Urinary bladder (tissue), 4 donors: ENCODE results near the gene FAM131B. TPM values are rescaled to one million over a fixed set of nuclear protein-coding genes. Genes with fewer than 3 reads are reported as not detected.
"Not testable (repeated sequence)": the region's sequence is repeated elsewhere in the genome, so short reads cannot be mapped to it uniquely, and the experiment has no call there.

ENCODE experiments used
- DNase-seq: peaks from one replicate; pipeline ENCODE4 v3.0.0-alpha.2; 2015; ENCODE audit errors: extremely low spot score
- H3K27ac ChIP-seq: one replicate; pipeline ENCODE4 v1.5.1; 2013; ENCODE audit warnings: low read depth, mild to moderate bottlenecking, moderate library complexity
- H3K36me3 ChIP-seq: one replicate; pipeline ENCODE4 v1.6.1; 2013; ENCODE audit warnings: mild to moderate bottlenecking, moderate library complexity; ENCODE audit not compliant: insufficient read depth
- H3K4me1 ChIP-seq: one replicate; pipeline ENCODE4 v1.6.1; 2013; ENCODE audit warnings: mild to moderate bottlenecking, moderate library complexity; ENCODE audit not compliant: insufficient read depth
- H3K4me3 ChIP-seq: one replicate; pipeline ENCODE4 v1.5.1; 2013; ENCODE audit warnings: low read depth, low read length
- WGBS: extraction: QIAGEN DNeasy Blood & Tissue Kit; methylation state at CpG from one replicate; pipeline ENCODE4 v1.1.7; 2013; 5-methylcytosine and 5-hydroxymethylcytosine counted together
- polyA plus RNA-seq: library from polyadenylated mRNA; stranded (reverse); fragments of 200-250 nt; gene quantifications from one replicate; pipeline ENCODE4 v1.2.3, GENCODE V29; 2013
- total RNA-seq: library from RNA; depleted of rRNA; stranded (reverse); fragments of >200 nt; gene quantifications from one replicate; pipeline ENCODE4 v1.2.3, GENCODE V29; 2014
- donor health status: healthy with polysubstance abuse.
- donor health status: healthy.

Gene FAM131B
- total RNA-seq (4.1 TPM), polyA plus RNA-seq (3.2 TPM)

DNA sequence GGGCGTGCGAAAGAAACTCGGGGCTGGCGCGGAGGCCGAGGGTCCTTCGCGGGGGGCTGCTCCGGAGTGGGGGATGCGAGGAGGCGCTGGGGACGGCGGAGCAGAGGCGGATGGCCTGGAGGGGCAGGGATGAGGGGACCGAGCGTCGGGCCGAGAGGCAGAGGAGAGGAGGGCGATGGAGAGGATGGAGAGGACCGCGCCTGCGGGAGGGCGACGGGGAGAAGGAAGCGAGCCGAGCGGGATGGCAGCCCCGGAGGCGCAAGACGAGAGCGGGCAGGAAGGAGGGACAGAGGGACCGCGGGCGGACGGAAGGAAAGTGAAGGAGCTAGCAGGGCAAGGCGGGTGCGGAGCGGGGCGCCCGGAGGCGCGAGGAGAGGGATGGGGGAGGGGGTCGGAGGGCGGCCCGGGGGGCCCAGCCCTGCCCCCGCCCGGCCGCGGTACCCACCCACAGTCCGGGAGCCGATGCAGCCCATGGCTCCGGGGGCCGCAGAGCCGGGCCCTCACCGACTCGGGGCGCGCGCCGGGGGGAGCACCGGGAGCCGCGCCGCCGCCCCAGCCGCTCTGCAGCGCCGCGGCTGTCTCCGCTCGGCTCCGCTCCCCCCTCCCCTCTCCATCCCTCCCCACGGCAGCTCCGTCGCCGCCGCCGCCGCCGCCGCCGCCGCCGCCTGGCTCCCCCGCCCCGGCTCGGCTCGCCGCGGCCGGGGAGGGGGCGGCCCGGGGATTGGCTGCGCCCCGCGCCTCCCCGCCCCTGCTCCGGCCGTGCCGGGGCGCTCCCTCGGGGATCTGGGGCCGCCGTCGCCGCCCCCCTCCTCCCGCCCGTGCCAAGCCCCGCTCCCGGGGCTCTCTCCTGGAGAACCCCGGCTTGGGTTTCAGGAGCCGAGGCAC lies at the start of gene FAM131B:
Gene FAM131B (minus strand): TSS at position 583 of the 885 bp plus-strand sequence. CDS start 110 bp downstream, at position 473.
- no peaks in the 10 kb centered on the region for H3K36me3 ChIP-seq
- H3K4me3 ChIP-seq, result peak within 1 kb of the TSS; percentile 71
- H3K27ac ChIP-seq, result no peak within 1 kb of the TSS
- no peaks in the 10 kb centered on the region for H3K4me1 ChIP-seq
- no peak for DNase-seq
- under 1% methylated on average over 106 of the region's 112 CpGs for WGBS

- DNase-seq, result no peak
- H3K4me1 ChIP-seq, result peaks cover 1% of the 10 kb centered on the region
- H3K4me3 ChIP-seq, result no peak overlapping the region
- H3K27ac ChIP-seq, result no peak overlapping the region
- whole genome bisulfite sequencing, result 74% methylated on average over 5 of the region's 5 CpGs
- no peaks in the 10 kb centered on the region for H3K36me3 ChIP-seq
Observed at GRCh38 chr7:143411976-143412708, 49.6 kb upstream of the FAM131B start.

DNA sequence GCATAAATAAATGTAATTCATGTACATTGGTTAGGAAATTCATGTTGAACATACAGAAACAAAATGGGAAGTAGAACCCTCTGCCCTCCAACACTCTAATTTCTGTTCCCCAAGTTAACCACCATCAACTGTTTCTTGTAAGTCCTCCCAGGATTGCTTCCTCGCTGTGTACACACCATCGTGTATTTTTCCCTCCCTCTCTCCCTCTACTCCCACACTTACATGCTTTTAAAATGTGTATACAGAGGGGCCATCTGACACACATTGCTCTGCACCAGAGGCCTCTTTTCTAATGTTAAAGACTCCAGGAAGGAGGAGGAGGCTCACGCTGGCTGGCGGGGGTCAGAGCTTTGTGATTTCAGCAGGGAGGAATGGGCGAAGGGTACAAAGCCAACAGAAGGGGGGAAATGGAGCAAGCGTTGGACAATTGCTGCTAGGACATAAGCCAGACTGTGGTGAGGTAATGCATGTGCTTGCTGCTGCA lies 48.0 kb upstream of the FAM131B start:
- peak; percentile 56 for DNase-seq
- Histone ChIP-seq H3K4me3 (no peak overlapping the region), H3K36me3 (no peaks in the 10 kb centered on the region), H3K27ac (peak overlapping the region; percentile 14), H3K4me1 (peaks cover 3% of the 10 kb centered on the region)
- WGBS, result 21% methylated on average over 6 of the region's 6 CpGs

- H3K4me1 ChIP-seq, result peaks cover 3% of the 10 kb centered on the region
- no peak for DNase-seq
- no peak within 1 kb of the TSS for H3K27ac ChIP-seq
- peak within 1 kb of the TSS; percentile 46 for H3K4me3 ChIP-seq
- H3K36me3 ChIP-seq, result no peaks in the 10 kb centered on the region
- WGBS, result 17% methylated on average over 39 of the region's 39 CpGs
Observed at GRCh38 chr7:143408686-143409561, 46.4 kb upstream of the FAM131B start, which contains the start of gene EPHA1. EPHA1 (minus strand) TSS chr7:143408856; CDS start chr7:143408805, 51 bp downstream.

GRCh38 chr7:143408252-143408685 lies 45.8 kb upstream of the FAM131B start:
- peaks cover 3% of the 10 kb centered on the region for H3K4me1 ChIP-seq
- DNase-seq, result no peak
- WGBS, result 60% methylated on average over 20 of the region's 20 CpGs
- no peak overlapping the region for H3K27ac ChIP-seq
- H3K4me3 ChIP-seq, result peak overlapping the region; percentile 46
- no peaks in the 10 kb centered on the region for H3K36me3 ChIP-seq

DNA sequence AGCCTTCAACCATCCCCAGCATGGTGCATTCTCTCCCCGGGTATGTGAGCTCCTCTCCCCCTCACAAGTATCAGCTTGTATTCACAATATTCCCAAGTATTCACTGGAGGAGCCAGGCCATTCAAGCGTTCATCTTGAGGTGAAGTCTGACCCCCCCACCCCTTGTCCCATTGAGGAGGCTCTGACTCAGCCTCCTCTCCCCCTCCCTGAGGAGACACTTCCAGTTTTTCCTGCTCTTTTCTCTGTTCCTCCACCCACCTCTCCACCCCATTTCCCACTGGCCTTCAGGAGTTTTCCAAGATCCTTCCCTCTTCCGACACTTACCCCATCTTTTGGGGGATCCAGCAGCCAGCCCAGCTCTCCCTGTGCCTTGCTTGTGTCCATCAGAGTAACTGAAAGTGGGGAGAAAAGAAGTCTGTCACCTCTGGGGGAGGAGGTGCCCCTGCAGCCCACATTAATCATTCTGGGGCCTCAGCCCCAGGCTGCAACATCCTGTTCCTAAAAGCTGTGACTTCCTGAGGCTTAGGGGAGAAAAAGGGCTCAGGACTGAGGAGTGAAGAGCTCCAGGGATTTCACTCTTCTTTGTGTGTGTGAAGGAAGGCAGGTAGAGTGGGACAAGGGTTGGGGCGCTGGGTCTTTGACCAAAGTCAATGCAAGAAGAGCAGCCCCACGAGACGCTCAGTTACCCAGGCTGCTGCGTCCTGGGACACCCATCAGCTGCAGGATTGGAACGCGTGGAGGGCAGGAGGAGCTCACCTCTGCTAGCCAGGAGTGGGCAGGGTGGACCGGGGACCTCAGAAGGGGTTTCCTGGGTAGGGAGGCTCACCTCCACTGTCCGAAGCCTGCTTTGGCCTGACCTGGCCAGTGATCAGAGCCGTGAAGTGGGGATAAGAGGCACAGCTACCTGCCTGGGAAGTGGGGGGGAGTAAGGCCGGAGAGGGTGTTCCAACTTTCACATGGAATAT lies 45.1 kb upstream of the FAM131B start:
- DNase-seq, result no peak

DNA sequence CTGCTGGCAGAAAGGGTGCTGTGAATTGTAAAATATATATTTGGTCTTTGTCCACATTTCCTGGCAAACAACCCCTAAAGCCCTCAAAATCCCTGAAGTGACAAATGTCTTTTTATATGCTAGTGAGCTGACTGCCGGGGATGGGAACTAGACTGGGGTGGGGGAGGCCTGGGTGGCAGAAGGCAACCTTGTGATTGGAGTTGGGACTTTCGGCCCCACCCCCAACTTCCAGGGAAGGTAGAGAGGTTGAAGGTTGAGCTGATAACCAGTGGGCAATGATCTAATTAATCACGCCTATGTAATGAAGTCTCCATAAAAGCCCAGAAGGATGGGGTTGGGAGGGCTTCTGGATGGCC lies 43.5 kb upstream of the FAM131B start:
- DNase-seq, result no peak
- Histone ChIP-seq H3K4me3 (no peak overlapping the region), H3K27ac (no peak overlapping the region), H3K36me3 (no peaks in the 10 kb centered on the region), H3K4me1 (peaks cover 3% of the 10 kb centered on the region)
- WGBS, result 91% methylated on average over 3 of the region's 3 CpGs

More for the DNA sequence above, 45.1 kb upstream of the FAM131B start:
- WGBS, result 78% methylated on average over 13 of the region's 13 CpGs
- Histone ChIP-seq H3K4me3 (peak overlapping the region; percentile 46), H3K4me1 (peaks cover 3% of the 10 kb centered on the region), H3K36me3 (no peaks in the 10 kb centered on the region), H3K27ac (no peak overlapping the region)

DNA sequence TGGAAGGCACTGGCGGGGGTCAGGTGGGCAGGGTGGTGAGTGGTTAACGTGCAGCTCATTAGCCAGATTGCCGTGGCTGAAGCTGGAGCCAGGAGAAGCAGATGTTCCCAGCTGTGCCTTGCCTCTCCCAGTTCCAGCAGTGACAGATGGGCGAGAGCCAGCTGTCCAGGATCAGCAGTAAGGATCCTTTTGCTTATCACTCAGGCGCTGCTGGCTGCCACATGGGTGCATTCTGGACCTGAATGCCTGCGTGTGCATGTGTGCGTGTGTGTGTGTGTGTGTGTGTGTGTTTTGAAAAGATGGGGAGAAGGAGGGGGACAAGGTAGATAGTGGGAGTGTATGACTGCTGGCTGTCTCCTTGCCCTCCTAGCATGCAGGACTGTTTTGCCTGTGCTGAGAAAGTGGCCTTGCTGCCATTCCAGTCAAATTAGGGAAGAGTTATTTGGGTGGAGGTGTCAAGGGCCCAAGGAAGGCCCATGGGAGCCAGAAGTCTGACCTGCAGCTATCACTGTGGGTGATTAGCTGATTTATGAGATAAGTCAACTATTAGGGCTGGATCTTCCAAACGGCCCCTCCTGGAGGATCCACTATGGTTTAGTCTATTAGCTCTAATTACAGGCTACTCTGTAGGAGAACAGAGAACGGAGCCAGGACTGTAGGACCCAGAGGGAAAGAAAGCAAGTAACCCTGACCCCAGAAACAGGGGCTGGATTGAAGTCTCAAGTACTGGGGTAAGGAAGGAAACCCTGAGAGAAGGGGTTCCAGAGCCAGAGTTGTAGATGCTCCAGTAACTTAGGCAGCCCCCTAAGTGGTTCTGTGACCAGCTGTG lies 42.9 kb upstream of the FAM131B start:
- peaks cover 3% of the 10 kb centered on the region for H3K4me1 ChIP-seq
- no peaks in the 10 kb centered on the region for H3K36me3 ChIP-seq
- no peak overlapping the region for H3K4me3 ChIP-seq
- DNase-seq, result no peak
- 47% methylated on average over 9 of the region's 9 CpGs for WGBS
- H3K27ac ChIP-seq, result peak overlapping the region; percentile 14

DNA sequence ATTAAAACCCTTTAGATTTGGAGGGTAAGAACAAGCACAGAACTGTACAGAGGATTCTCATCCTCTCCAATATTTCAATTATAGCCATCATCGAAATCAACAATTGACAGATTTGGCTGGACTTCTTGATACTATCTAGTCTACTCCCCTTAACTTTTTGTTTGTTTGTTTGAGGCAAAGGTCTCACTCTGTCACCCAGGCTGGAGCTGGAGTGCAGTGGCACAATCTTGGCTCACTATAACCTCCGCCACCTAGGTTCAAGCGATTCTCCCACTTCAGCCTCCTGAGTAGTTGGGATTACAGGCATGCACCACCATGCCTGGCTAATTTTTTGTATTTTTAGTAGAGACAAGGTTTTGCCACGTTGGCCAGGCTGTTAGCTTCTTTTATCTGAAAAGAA lies 39.7 kb upstream of the FAM131B start:
- 85% methylated on average over 4 of the region's 4 CpGs for WGBS
- H3K4me1 ChIP-seq, DNase-seq, H3K4me3 ChIP-seq, H3K27ac ChIP-seq, H3K36me3 ChIP-seq: not testable (repeated sequence)

- DNase-seq, result no peak
- Histone ChIP-seq H3K4me1 (peaks cover 2% of the 10 kb centered on the region), H3K4me3 (no peak overlapping the region), H3K36me3 (no peaks in the 10 kb centered on the region), H3K27ac (no peak overlapping the region)
- WGBS, result 89% methylated on average over 12 of the region's 12 CpGs
Observed at GRCh38 chr7:143401265-143401664, 38.8 kb upstream of the FAM131B start.

DNA sequence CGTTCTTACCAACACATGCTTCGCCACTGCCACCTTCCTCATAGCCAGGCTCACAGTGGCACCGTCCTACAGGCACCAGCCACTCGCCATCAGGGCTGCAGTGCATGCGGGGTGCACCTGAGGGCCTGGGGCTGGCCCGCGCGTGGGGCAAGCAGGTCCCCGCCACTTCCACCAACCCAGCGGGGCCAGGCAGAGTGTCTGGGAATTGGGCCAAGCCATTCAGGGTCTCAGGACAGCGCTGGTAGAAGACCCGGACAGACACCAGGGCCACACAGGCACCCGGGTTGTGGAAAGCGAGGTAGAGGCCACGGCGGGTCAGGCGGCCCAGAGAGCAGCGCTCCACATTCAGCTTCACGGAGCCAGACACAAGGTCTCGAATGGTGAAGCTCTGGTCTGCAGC lies 37.1 kb upstream of the FAM131B start:
- DNase-seq, result no peak
- 96% methylated on average over 20 of the region's 20 CpGs for WGBS

More for the DNA sequence above, 37.1 kb upstream of the FAM131B start:
- Histone ChIP-seq H3K27ac (no peak overlapping the region), H3K4me1 (no peaks in the 10 kb centered on the region), H3K36me3 (no peaks in the 10 kb centered on the region), H3K4me3 (no peak overlapping the region)
